SK-N-SH (cell line): ENCODE measurements around the gene DLEC1. TPM values are rescaled to one million over a fixed set of nuclear protein-coding genes. Genes with fewer than 3 reads are reported as not detected.

Experiments
- CTCF ChIA-PET: fragments of 300-600, 350-600 bp; formaldehyde crosslinking; extraction: SDS; loops from one replicate; lab custom pipeline; 2021; lab: Yijun Ruan, JAX
- POLR2A ChIA-PET: fragments of 350-600 bp; sonication (Branson Sonifier 250); formaldehyde crosslinking; extraction: SDS; loops from one replicate; lab custom pipeline; 2020; ENCODE audit warnings: antibody characterized with exemption, inconsistent platforms; lab: Yijun Ruan, JAX
- DNase-seq: peaks from one replicate; pipeline ENCODE4 v3.0.0; 2012
- H2AFZ ChIP-seq: fragments of 200-600 bp; sonication (generic); 2 replicates; pipeline ENCODE4 v1.8.1; 2016; ENCODE audit warnings: antibody characterized with exemption, mild to moderate bottlenecking, low read depth
- H3F3A ChIP-seq: fragments of 200-600 bp; sonication (generic); replicated peaks from 2 replicates; pipeline ENCODE3; 2016; ENCODE audit warnings: antibody characterized with exemption, mild to moderate bottlenecking; ENCODE audit not compliant: insufficient read depth
- H3K27ac ChIP-seq, 2 experiments: fragments of 200-500 bp in 1 of 2; fragments of 200-600 bp in 1 of 2; sonication (Bioruptor generic) in 1 of 2; sonication (generic), shearing (Covaris generic) in 1 of 2; 2 replicates each; pipeline versions ENCODE4 v1.5.1 to v1.6.1; 2014 to 2016; ENCODE audit warnings: low read depth in 2 of 2, inconsistent platforms in 1 of 2, low read length in 1 of 2, mild to moderate bottlenecking in 1 of 2, mixed read lengths in 1 of 2
- H3K27me3 ChIP-seq: fragments of 200-600 bp; sonication (generic), shearing (Covaris generic); 2 replicates; pipeline ENCODE4 v1.6.1; 2016; ENCODE audit warnings: mixed run types; ENCODE audit not compliant: insufficient read depth
- H3K36me3 ChIP-seq, 2 experiments: fragments of 200-500 bp in 1 of 2; fragments of 200-600 bp in 1 of 2; sonication (Bioruptor generic) in 1 of 2; sonication (generic) in 1 of 2; replicated peaks in 1 of 2; 2 replicates each; pipeline versions ENCODE3 to v1.5.1; 2014 to 2016; ENCODE audit warnings: low read length in 1 of 2, mild to moderate bottlenecking in 1 of 2; ENCODE audit not compliant: insufficient read depth in 2 of 2, control insufficient read depth in 1 of 2
- H3K4me1 ChIP-seq, 2 experiments: fragments of 200-500 bp in 1 of 2; fragments of 200-600 bp in 1 of 2; sonication (Bioruptor generic) in 1 of 2; sonication (generic), shearing (Covaris generic) in 1 of 2; 2 replicates each; pipeline versions ENCODE4 v1.5.1 to v1.6.1; 2014 to 2016; ENCODE audit warnings: low read depth in 1 of 2, low read length in 1 of 2, mixed run types in 1 of 2; ENCODE audit not compliant: insufficient read depth in 2 of 2, control insufficient read depth in 1 of 2
- H3K4me2 ChIP-seq: fragments of 200-600 bp; sonication (generic), shearing (Covaris generic); 2 replicates; pipeline ENCODE4 v1.6.1; 2017; ENCODE audit warnings: mixed run types
- H3K4me3 ChIP-seq, 2 experiments: fragments of 200-500 bp in 1 of 2; fragments of 200-600 bp in 1 of 2; sonication (Bioruptor generic) in 1 of 2; sonication (generic), shearing (Covaris generic) in 1 of 2; 2 replicates each; pipeline versions ENCODE4 v1.5.1 to v1.8.1; 2014 to 2016; ENCODE audit warnings: low read depth in 2 of 2, inconsistent platforms in 1 of 2, low read length in 1 of 2, mild to moderate bottlenecking in 1 of 2, mixed read lengths in 1 of 2, moderate library complexity in 1 of 2
- H3K79me2 ChIP-seq: fragments of 200-600 bp; sonication (generic); 2 replicates; pipeline ENCODE4 v1.8.1; 2017; ENCODE audit warnings: mild to moderate bottlenecking; ENCODE audit not compliant: insufficient read depth
- H3K9ac ChIP-seq: fragments of 200-600 bp; sonication (generic); 2 replicates; pipeline ENCODE4 v1.6.1; 2017; ENCODE audit warnings: mixed run types
- H3K9me2 ChIP-seq: fragments of 200-600 bp; sonication (generic); 2 replicates; pipeline ENCODE4 v1.6.1; 2017; ENCODE audit warnings: mixed run types
- H3K9me3 ChIP-seq: fragments of 200-600 bp; sonication (generic); 2 replicates; pipeline ENCODE4 v1.6.1; 2017; ENCODE audit warnings: mixed run types, mild to moderate bottlenecking, moderate library complexity
- H4K20me1 ChIP-seq: fragments of 200-600 bp; sonication (generic); 2 replicates; pipeline ENCODE4 v1.6.1; 2017; ENCODE audit warnings: mild to moderate bottlenecking, mixed run types; ENCODE audit not compliant: insufficient read depth
- CHD2 ChIP-seq: fragments of 150-350 bp; IDR thresholded peaks from 2 replicates; pipeline ENCODE4 v1.6.1; 2018; ENCODE audit warnings: low read length; ENCODE audit not compliant: partially characterized antibody
- ELF1 ChIP-seq: IDR thresholded peaks from 2 replicates; pipeline ENCODE4 v1.4.0; 2012
- FOSL2 ChIP-seq: IDR thresholded peaks from 2 replicates; pipeline ENCODE4 v1.4.0; 2012; ENCODE audit warnings: low read depth, mild to moderate bottlenecking, moderate library complexity, borderline replicate concordance
- FOXJ3 ChIP-seq: sonication (generic); formaldehyde crosslinking; IDR thresholded peaks from 2 replicates; pipeline ENCODE4 v1.5.1; 2020; ENCODE audit warnings: mild to moderate bottlenecking, missing genetic modification reagents
- GATA2 ChIP-seq: sonication (generic); formaldehyde crosslinking; IDR thresholded peaks from 2 replicates; pipeline ENCODE4 v1.5.0; 2020; ENCODE audit warnings: mild to moderate bottlenecking, missing genetic modification reagents
- IRF3 ChIP-seq: fragments of 150-350 bp; IDR thresholded peaks from 2 replicates; pipeline ENCODE4 v1.6.1; 2016; ENCODE audit warnings: mild to moderate bottlenecking, low read depth, low read length
- MAX ChIP-seq: IDR thresholded peaks from 2 replicates; pipeline ENCODE4 v1.4.0; 2012; ENCODE audit warnings: low read depth
- PBX3 ChIP-seq: IDR thresholded peaks from 2 replicates; pipeline ENCODE4; 2012
- POLR2AphosphoS5 ChIP-seq: IDR thresholded peaks from 2 replicates; pipeline ENCODE4 v1.6.1; 2012; ENCODE audit warnings: low read depth, low read length
- RAD21 ChIP-seq: IDR thresholded peaks from 2 replicates; pipeline ENCODE4 v1.6.1; 2012; ENCODE audit warnings: mild to moderate bottlenecking, low read length
- RCOR1 ChIP-seq: fragments of 150-350 bp; IDR thresholded peaks from 2 replicates; pipeline ENCODE4 v1.6.1; 2017; ENCODE audit warnings: antibody characterized with exemption, low read length
- SIN3A ChIP-seq: IDR thresholded peaks from 2 replicates; pipeline ENCODE4 v1.6.1; 2012; ENCODE audit warnings: low read depth, mild to moderate bottlenecking, low read length, moderate library complexity, borderline replicate concordance
- SMC3 ChIP-seq: IDR thresholded peaks from 2 replicates; pipeline ENCODE4 v1.6.1; 2012; ENCODE audit warnings: low read depth, low read length, improper control_type of control experiment
- TCF12 ChIP-seq: IDR thresholded peaks from 2 replicates; pipeline ENCODE4 v1.4.0; 2012
- USF2 ChIP-seq: fragments of 150-350 bp; IDR thresholded peaks from 2 replicates; pipeline ENCODE4 v1.6.1; 2017; ENCODE audit warnings: antibody characterized with exemption, low read length, low read depth, borderline replicate concordance
- ZBTB33 ChIP-seq: IDR thresholded peaks from 2 replicates; pipeline ENCODE4 v1.4.0; 2012; ENCODE audit warnings: low read depth, borderline replicate concordance
- WGBS: methylation state at CpG from one replicate; pipeline ENCODE4 v1.1.6; 2017; ENCODE audit warnings: low lambda C conversion rate; 5-methylcytosine and 5-hydroxymethylcytosine counted together
- polyA plus RNA-seq, 3 experiments: library from polyadenylated mRNA; depleted of rRNA; stranded (reverse); fragments of >200 nt; gene quantifications; 2 replicates each; pipeline ENCODE4 v1.2.3, GENCODE V29; 2012
- TF ChIP-seq, protein P1 (sequence below): IDR thresholded peaks from 2 replicates; pipeline ENCODE4 v1.4.0; 2012; ENCODE audit warnings: low read depth, borderline replicate concordance

Gene DLEC1
- polyA plus RNA-seq, 1 of the 3 experiments (the other 2 are of a cell fraction) = 0.02 TPM

GRCh38 chr3:38152609-38153008 is 113.6 kb downstream of the DLEC1 start:
- CTCF ChIA-PET = interaction anchor here (1.3 kb wide), 1 partner anchor 14 kb away, joined by 6 read pairs; the partner anchor contains the start of gene MYD88

DNA sequence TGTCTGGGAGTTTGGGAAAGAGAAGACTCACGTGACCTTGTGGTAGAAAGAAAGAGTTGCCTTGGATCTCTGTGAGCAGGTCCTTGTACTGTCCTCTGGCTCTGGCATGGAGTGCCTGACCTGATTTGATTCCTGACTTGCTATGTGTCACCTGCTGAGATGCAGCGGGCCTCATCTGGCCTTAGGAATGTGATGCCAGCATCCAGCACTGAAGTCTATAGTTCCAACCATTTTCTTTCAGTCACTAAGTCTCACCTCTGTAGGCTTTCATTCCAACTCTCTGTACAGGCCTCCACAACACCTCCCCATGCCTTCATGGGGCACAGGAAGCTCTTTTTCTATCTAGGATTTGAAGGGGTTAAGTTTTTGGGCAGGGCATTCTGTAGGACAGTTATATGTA is 114.2 kb downstream of the DLEC1 start:
- Histone ChIP-seq H3K4me2 (no peak overlapping the region), H3K27ac (no peak overlapping the region), H3K4me3 (no peak overlapping the region), H2AFZ (no peak overlapping the region), H3K9ac (no peak overlapping the region), H3K9me3 (no peaks in the 10 kb centered on the region), H3K36me3 (no peaks in the 10 kb centered on the region), H3K9me2 (no peaks in the 10 kb centered on the region), H4K20me1 (no peaks in the 10 kb centered on the region), H3K79me2 (no peaks in the 10 kb centered on the region), H3K27me3 (no peaks in the 10 kb centered on the region), H3K4me1 (peaks cover 0 to 5% of the 10 kb centered on the region in 2 experiments; a peak in 1 of 4 replicates), H3F3A (no peaks in the 10 kb centered on the region)
- WGBS = 89% methylated on average over 1 of the region's 2 CpGs
- CTCF ChIA-PET = interaction anchor here (2.9 kb wide), 1 partner anchor 10 kb away, joined by 11 read pairs; no protein-coding TSS in a partner anchor
- DNase-seq = no peak
- POLR2A ChIA-PET = no interaction called here
- TF ChIP-seq SIN3A (no peak), TCF12 (no peak), FOXJ3 (no peak), SMC3 (no peak), MAX (no peak), POLR2AphosphoS5 (no peak), IRF3 (no peak), PBX3 (no peak), ELF1 (no peak), GATA2 (CRISPR knock-in tag) (no peak), FOSL2 (no peak), CHD2 (no peak)

More at GRCh38 chr3:38152609-38153008, 113.6 kb downstream of the DLEC1 start:
- Histone ChIP-seq H3K4me3 (no peak overlapping the region), H3K36me3 (no peaks in the 10 kb centered on the region), H3K9me2 (no peaks in the 10 kb centered on the region), H3K27ac (no peak overlapping the region), H3K4me1 (peaks cover 0 to 5% of the 10 kb centered on the region in 2 experiments; a peak in 1 of 4 replicates), H3K27me3 (no peaks in the 10 kb centered on the region), H3K79me2 (no peaks in the 10 kb centered on the region), H3F3A (no peaks in the 10 kb centered on the region), H3K9me3 (no peaks in the 10 kb centered on the region), H3K9ac (no peak overlapping the region), H3K4me2 (no peak overlapping the region), H2AFZ (no peak overlapping the region), H4K20me1 (no peaks in the 10 kb centered on the region)
- POLR2A ChIA-PET = no interaction called here
- TF ChIP-seq, protein P1, sequence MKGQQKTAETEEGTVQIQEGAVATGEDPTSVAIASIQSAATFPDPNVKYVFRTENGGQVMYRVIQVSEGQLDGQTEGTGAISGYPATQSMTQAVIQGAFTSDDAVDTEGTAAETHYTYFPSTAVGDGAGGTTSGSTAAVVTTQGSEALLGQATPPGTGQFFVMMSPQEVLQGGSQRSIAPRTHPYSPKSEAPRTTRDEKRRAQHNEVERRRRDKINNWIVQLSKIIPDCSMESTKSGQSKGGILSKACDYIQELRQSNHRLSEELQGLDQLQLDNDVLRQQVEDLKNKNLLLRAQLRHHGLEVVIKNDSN = no peak
- no peak for TF ChIP-seq GATA2 (CRISPR knock-in tag)
- no peak for TF ChIP-seq USF2
- no peak for TF ChIP-seq RCOR1
- TF ChIP-seq POLR2AphosphoS5 = no peak
- TF ChIP-seq ZBTB33 = no peak
- TF ChIP-seq RAD21 = no peak
- WGBS = 100% methylated on average over 1 of the region's 2 CpGs
- DNase-seq = no peak
